ENCODE measurements around the gene PAFAH1B1.

Gene PAFAH1B1

GRCh38 chr17:2580661-2581060, 12.8 kb upstream of the PAFAH1B1 start:
- Histone ChIP-seq H3K4me1 (ENCODE audit: control insufficient read depth in 1 of 2, insufficient read depth in 2 of 2, low read length in 2 of 2) (no peaks in the 10 kb centered on the region), H3K4me3 (ENCODE audit: low read depth, low read length) (no peak overlapping the region), H2BK120ac (ENCODE audit: insufficient read depth, low read length, poor library complexity) (no peak overlapping the region), H3K14ac (ENCODE audit: low read length) (no peak overlapping the region), H2AK5ac (ENCODE audit: low read length) (no peak overlapping the region), H2AFZ (ENCODE audit: insufficient read depth, low read length, poor library complexity) (no peak overlapping the region), H3K9me3 (ENCODE audit: insufficient read depth, low read depth, low read length) (no peaks in the 10 kb centered on the region), H3K4me2 (ENCODE audit: low read length) (no peak overlapping the region), H3K27ac (ENCODE audit: low read depth, low read length) (no peak overlapping the region), H3K27me3 (ENCODE audit: insufficient read depth, low read length) (no peaks in the 10 kb centered on the region), H3K23ac (ENCODE audit: low read length) (no peak overlapping the region), H3K36me3 (ENCODE audit: control insufficient read depth in 1 of 2, insufficient read depth in 2 of 2, low read length in 2 of 2) (no peaks in the 10 kb centered on the region), H3K9ac (ENCODE audit: low read length) (no peak overlapping the region), H3K79me2 (ENCODE audit: control insufficient read depth, insufficient read depth, low read length, poor library complexity) (no peaks in the 10 kb centered on the region), H3K79me1 (ENCODE audit: low read length) (no peaks in the 10 kb centered on the region), H2BK5ac (ENCODE audit: low read depth, low read length, poor library complexity) (no peak overlapping the region), H4K91ac (ENCODE audit: low read depth, low read length) (no peak overlapping the region), H4K8ac (ENCODE audit: low read depth, low read length) (no peak overlapping the region), H4K12ac (ENCODE audit: low read depth, low read length) (no peak overlapping the region), H3K4ac (ENCODE audit: low read depth, low read length) (no peak overlapping the region), H3K18ac (ENCODE audit: low read length) (no peak overlapping the region), H2BK12ac (ENCODE audit: low read length) (no peak overlapping the region)
- WGBS (ENCODE audit: extremely low coverage, insufficient coverage, insufficient read length): no CpG with 5 or more reads among the region's 5 CpGs
- DNase-seq: no peak

GRCh38 chr17:2582493-2582892, 11.0 kb upstream of the PAFAH1B1 start:
- Histone ChIP-seq H2BK120ac (ENCODE audit: insufficient read depth, low read length, poor library complexity) (no peak overlapping the region), H3K27ac (ENCODE audit: low read depth, low read length) (no peak overlapping the region), H3K4me1 (ENCODE audit: control insufficient read depth in 1 of 2, insufficient read depth in 2 of 2, low read length in 2 of 2) (no peaks in the 10 kb centered on the region), H3K14ac (ENCODE audit: low read length) (no peak overlapping the region), H3K36me3 (ENCODE audit: control insufficient read depth in 1 of 2, insufficient read depth in 2 of 2, low read length in 2 of 2) (no peaks in the 10 kb centered on the region), H3K4me3 (ENCODE audit: low read depth, low read length) (no peak overlapping the region), H3K23ac (ENCODE audit: low read length) (no peak overlapping the region), H4K12ac (ENCODE audit: low read depth, low read length) (no peak overlapping the region), H4K8ac (ENCODE audit: low read depth, low read length) (no peak overlapping the region), H3K4me2 (ENCODE audit: low read length) (no peak overlapping the region), H3K79me2 (ENCODE audit: control insufficient read depth, insufficient read depth, low read length, poor library complexity) (no peaks in the 10 kb centered on the region), H2AK5ac (ENCODE audit: low read length) (no peak overlapping the region), H3K9ac (ENCODE audit: low read length) (no peak overlapping the region), H4K91ac (ENCODE audit: low read depth, low read length) (no peak overlapping the region), H3K4ac (ENCODE audit: low read depth, low read length) (no peak overlapping the region), H3K27me3 (ENCODE audit: insufficient read depth, low read length) (no peaks in the 10 kb centered on the region), H2BK12ac (ENCODE audit: low read length) (no peak overlapping the region), H2AFZ (ENCODE audit: insufficient read depth, low read length, poor library complexity) (no peak overlapping the region), H2BK5ac (ENCODE audit: low read depth, low read length, poor library complexity) (no peak overlapping the region), H3K18ac (ENCODE audit: low read length) (no peak overlapping the region), H3K9me3 (ENCODE audit: insufficient read depth, low read depth, low read length) (no peaks in the 10 kb centered on the region), H3K79me1 (ENCODE audit: low read length) (no peaks in the 10 kb centered on the region)
- WGBS (ENCODE audit: extremely low coverage, insufficient coverage, insufficient read length): no CpG with 5 or more reads among the region's 18 CpGs
- DNase-seq: no peak

DNA sequence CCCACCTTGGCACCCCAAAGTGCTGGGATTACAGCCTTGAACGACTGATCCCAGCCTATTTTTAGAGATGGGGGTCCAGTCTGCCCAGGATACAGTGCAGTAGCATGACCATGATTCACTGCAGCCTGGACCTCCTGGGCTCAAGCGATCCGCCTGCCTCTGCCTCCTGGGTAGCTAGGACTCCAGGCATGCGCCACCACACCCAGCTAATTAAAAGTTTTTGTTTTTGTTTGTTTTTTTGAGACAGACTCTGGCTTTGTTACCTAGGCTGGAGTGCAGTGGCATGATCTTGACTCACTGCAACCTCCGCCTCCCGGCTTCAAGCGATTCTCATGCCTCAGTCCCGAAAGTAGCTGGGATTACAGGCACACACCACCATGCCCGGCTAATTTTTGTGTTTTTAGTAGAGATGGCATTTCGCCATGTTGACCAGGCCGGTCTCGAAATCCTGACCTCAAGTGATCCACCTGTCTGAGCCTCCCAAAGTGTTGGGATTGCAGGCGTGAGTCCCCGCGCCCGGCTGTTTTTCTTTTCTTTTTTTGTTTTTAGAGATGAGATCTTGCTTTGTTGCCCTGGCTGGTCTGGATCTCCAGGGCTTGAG, 2.3 kb upstream of the PAFAH1B1 start:
- H3K4me1 ChIP-seq (ENCODE audit: control insufficient read depth in 1 of 2, insufficient read depth in 2 of 2, low read length in 2 of 2): no peaks in the 10 kb centered on the region
- H2BK120ac ChIP-seq (ENCODE audit: insufficient read depth, low read length, poor library complexity): no peak overlapping the region
- H3K79me1 ChIP-seq (ENCODE audit: low read length): peaks cover 15% of the 10 kb centered on the region
- no peak overlapping the region for H4K91ac ChIP-seq (ENCODE audit: low read depth, low read length)
- H4K8ac ChIP-seq (ENCODE audit: low read depth, low read length): no peak overlapping the region
- H3K14ac ChIP-seq (ENCODE audit: low read length): no peak overlapping the region
- H3K4ac ChIP-seq (ENCODE audit: low read depth, low read length): no peak overlapping the region
- no peak overlapping the region for H3K4me3 ChIP-seq (ENCODE audit: low read depth, low read length)
- no peak overlapping the region for H2AFZ ChIP-seq (ENCODE audit: insufficient read depth, low read length, poor library complexity)
- H3K27me3 ChIP-seq (ENCODE audit: insufficient read depth, low read length): no peaks in the 10 kb centered on the region
- no peak overlapping the region for H3K23ac ChIP-seq (ENCODE audit: low read length)
- no peaks in the 10 kb centered on the region for H3K36me3 ChIP-seq (ENCODE audit: control insufficient read depth in 1 of 2, insufficient read depth in 2 of 2, low read length in 2 of 2)
- no peak overlapping the region for H2AK5ac ChIP-seq (ENCODE audit: low read length)
- H3K79me2 ChIP-seq (ENCODE audit: control insufficient read depth, insufficient read depth, low read length, poor library complexity): peaks cover 19% of the 10 kb centered on the region
- no peak overlapping the region for H4K12ac ChIP-seq (ENCODE audit: low read depth, low read length)
- H2BK5ac ChIP-seq (ENCODE audit: low read depth, low read length, poor library complexity): no peak overlapping the region
- H3K9ac ChIP-seq (ENCODE audit: low read length): no peak overlapping the region
- WGBS (ENCODE audit: extremely low coverage, insufficient coverage, insufficient read length): no CpG with 5 or more reads among the region's 16 CpGs
- H3K9me3 ChIP-seq (ENCODE audit: insufficient read depth, low read depth, low read length): no peaks in the 10 kb centered on the region
- no peak overlapping the region for H3K18ac ChIP-seq (ENCODE audit: low read length)
- DNase-seq: peak; percentile 66 to 89
- no peak overlapping the region for H2BK12ac ChIP-seq (ENCODE audit: low read length)
- H3K27ac ChIP-seq (ENCODE audit: low read depth, low read length): no peak overlapping the region
- H3K4me2 ChIP-seq (ENCODE audit: low read length): no peak overlapping the region

GRCh38 chr17:2593821-2594721, 617 bp downstream of the PAFAH1B1 start:
- peak overlapping the region; percentile 78 for H2BK120ac ChIP-seq (ENCODE audit: insufficient read depth, low read length, poor library complexity)
- H3K14ac ChIP-seq (ENCODE audit: low read length): peak overlapping the region; percentile 95
- H3K23ac ChIP-seq (ENCODE audit: low read length): no peak overlapping the region
- no peak overlapping the region for H2BK12ac ChIP-seq (ENCODE audit: low read length)
- peak overlapping the region; percentile 98 for H2BK5ac ChIP-seq (ENCODE audit: low read depth, low read length, poor library complexity)
- H2AFZ ChIP-seq (ENCODE audit: insufficient read depth, low read length, poor library complexity): peak overlapping the region; percentile 85
- H2AK5ac ChIP-seq (ENCODE audit: low read length): peak overlapping the region; percentile 80
- H3K36me3 ChIP-seq (ENCODE audit: control insufficient read depth in 1 of 2, insufficient read depth in 2 of 2, low read length in 2 of 2): no peaks in the 10 kb centered on the region
- peaks cover 15% of the 10 kb centered on the region for H3K79me1 ChIP-seq (ENCODE audit: low read length)
- H3K27me3 ChIP-seq (ENCODE audit: insufficient read depth, low read length): no peaks in the 10 kb centered on the region
- peak overlapping the region; percentile 87 for H3K4me3 ChIP-seq (ENCODE audit: low read depth, low read length)
- no peaks in the 10 kb centered on the region for H3K4me1 ChIP-seq (ENCODE audit: control insufficient read depth in 1 of 2, insufficient read depth in 2 of 2, low read length in 2 of 2)
- H3K18ac ChIP-seq (ENCODE audit: low read length): peak overlapping the region; percentile 89
- no CpG with 5 or more reads among the region's 80 CpGs for WGBS (ENCODE audit: extremely low coverage, insufficient coverage, insufficient read length)
- peak overlapping the region; percentile 91 for H4K91ac ChIP-seq (ENCODE audit: low read depth, low read length)
- DNase-seq: peak; percentile 56 to 84
- H3K4me2 ChIP-seq (ENCODE audit: low read length): peak overlapping the region; percentile 75
- no peaks in the 10 kb centered on the region for H3K9me3 ChIP-seq (ENCODE audit: insufficient read depth, low read depth, low read length)
- peak overlapping the region; percentile 99 for H3K27ac ChIP-seq (ENCODE audit: low read depth, low read length)
- H3K9ac ChIP-seq (ENCODE audit: low read length): peak overlapping the region; percentile 99
- peaks cover 25% of the 10 kb centered on the region for H3K79me2 ChIP-seq (ENCODE audit: control insufficient read depth, insufficient read depth, low read length, poor library complexity)
- peak overlapping the region; percentile 79 for H4K12ac ChIP-seq (ENCODE audit: low read depth, low read length)
- peak overlapping the region; percentile 94 for H3K4ac ChIP-seq (ENCODE audit: low read depth, low read length)
- peak overlapping the region; percentile 80 for H4K8ac ChIP-seq (ENCODE audit: low read depth, low read length)

Data from trophoblast cell (in vitro differentiated cells and primary cell).